ES-I3 (cell line): ENCODE data around the gene GNRH2.

Experiments used
- H3K36me3 ChIP-seq: 2 replicates; pipeline ENCODE4 v1.6.1; 2013; ENCODE audit warnings: mild to moderate bottlenecking, low read length, control low read depth, moderate library complexity; ENCODE audit not compliant: insufficient read depth
- H3K4me1 ChIP-seq: 2 replicates; pipeline ENCODE4 v1.6.1; 2013; ENCODE audit warnings: mild to moderate bottlenecking, control low read depth, low read length; ENCODE audit not compliant: insufficient read depth
- H3K9ac ChIP-seq: 2 replicates; pipeline ENCODE4 v1.6.1; 2013; ENCODE audit warnings: low read depth, mild to moderate bottlenecking, low read length, moderate library complexity
- H3K9me3 ChIP-seq: 2 replicates; pipeline ENCODE4 v1.6.1; 2013; ENCODE audit warnings: mild to moderate bottlenecking, low read length, moderate library complexity; ENCODE audit not compliant: control insufficient read depth, insufficient read depth

GNRH2 gene

DNA sequence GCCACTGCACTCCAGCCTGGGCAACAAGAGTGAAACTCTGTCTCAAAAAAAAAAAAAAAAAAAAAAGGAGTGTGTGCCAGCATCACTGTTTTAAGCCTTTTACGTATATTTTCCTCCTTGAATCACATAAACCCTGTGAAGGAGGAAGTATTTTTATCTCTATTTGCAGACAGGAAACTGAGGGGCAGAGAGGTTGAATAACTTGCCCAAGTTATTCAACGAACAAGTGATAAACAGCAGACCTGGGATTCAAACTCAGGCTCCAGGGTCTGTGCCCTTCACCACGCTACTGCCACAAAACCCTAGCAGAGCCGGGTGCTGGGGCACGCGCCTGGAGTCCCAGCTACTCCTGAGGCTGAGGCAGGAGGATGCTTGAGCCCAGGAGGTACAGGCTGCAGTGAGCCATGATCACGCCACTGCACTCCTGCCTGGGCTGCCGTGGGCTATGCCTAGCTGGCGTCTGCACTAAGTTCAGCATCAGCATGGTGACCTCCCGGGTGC, 50.5 kb downstream of the GNRH2 start:
- H3K4me1 ChIP-seq, result no peaks in the 10 kb centered on the region
- no peak overlapping the region for H3K9ac ChIP-seq
- H3K36me3 ChIP-seq, result no peaks in the 10 kb centered on the region
- no peaks in the 10 kb centered on the region for H3K9me3 ChIP-seq

DNA sequence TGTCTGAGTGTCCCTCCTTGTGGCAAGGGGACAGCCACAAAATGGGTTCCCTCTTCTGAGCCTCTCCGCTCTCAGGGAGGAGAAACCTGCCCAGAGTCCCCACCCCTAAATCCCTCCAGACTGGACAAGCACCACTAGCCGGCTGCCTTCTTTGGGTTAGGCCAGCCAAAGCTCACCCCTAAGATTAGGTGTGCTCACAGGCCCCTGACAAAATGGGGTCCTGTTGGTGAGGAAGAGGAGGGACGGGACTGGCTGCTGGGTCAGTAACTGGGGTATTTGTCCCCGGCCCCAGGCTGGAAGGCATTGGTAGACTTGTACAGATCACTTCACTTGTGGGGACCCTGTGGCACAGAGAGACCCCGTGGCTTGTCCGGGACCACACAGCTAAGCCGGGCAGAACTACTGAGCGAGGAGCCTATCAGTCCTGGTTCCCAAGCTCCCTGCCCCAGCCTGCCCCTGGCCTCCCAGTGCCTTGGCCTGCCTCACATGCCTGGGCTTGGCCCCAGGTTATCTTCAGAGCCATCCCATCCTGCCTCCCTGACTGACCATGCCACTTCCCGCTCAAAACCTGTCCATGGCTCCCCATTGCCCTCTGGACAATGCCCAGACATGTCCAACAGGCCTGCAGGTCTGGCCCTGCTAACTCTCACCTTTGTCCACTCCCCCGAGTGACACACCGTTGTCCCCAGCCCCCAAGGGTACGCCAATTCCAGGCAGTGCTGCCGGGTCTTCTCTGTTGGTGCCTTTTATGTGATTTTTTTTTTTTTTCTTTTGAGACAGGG, 51.6 kb downstream of the GNRH2 start:
- Histone ChIP-seq H3K9me3 (no peaks in the 10 kb centered on the region), H3K4me1 (no peaks in the 10 kb centered on the region), H3K36me3 (no peaks in the 10 kb centered on the region), H3K9ac (no peak overlapping the region)
